Endodermal cell (in vitro differentiated cells): ENCODE results near the gene EPB41L3. TPM values are rescaled to one million over a fixed set of nuclear protein-coding genes. Genes with fewer than 3 reads are reported as not detected.

Experiments
- DNase-seq: peaks from one replicate; pipeline ENCODE4 v3.0.0-alpha.2; 2017
- H3K27ac ChIP-seq: 2 replicates; pipeline ENCODE4 v1.5.1; 2013; ENCODE audit warnings: mild to moderate bottlenecking, low read depth, low read length, moderate library complexity
- H3K27me3 ChIP-seq: 2 replicates; pipeline ENCODE4 v1.6.1; 2013; ENCODE audit warnings: mild to moderate bottlenecking, low read length, moderate library complexity; ENCODE audit not compliant: insufficient read depth, control insufficient read depth, poor library complexity, severe bottlenecking
- H3K36me3 ChIP-seq: 2 replicates; pipeline ENCODE4 v1.7.0; 2013; ENCODE audit warnings: mild to moderate bottlenecking, low read length, moderate library complexity; ENCODE audit not compliant: control insufficient read depth, insufficient read depth
- H3K4me1 ChIP-seq: one replicate; pipeline ENCODE4 v1.7.0; 2013; ENCODE audit warnings: low read length; ENCODE audit not compliant: control insufficient read depth, insufficient read depth
- H3K4me3 ChIP-seq: 2 replicates; pipeline ENCODE4 v1.5.1; 2013; ENCODE audit warnings: mild to moderate bottlenecking, low read length, moderate library complexity
- H3K9ac ChIP-seq: 2 replicates; pipeline ENCODE4 v1.6.1; 2013; ENCODE audit warnings: mild to moderate bottlenecking, low read length, moderate library complexity; ENCODE audit not compliant: poor library complexity, severe bottlenecking; ENCODE audit errors: extremely low read depth
- H3K9me3 ChIP-seq: 2 replicates; pipeline ENCODE4 v1.6.1; 2013; ENCODE audit warnings: mild to moderate bottlenecking, low read length, moderate library complexity; ENCODE audit not compliant: control insufficient read depth
- H3K27ac Mint-ChIP-seq: 2 replicates; pipeline ENCODE4 v1.8.0; 2020; ENCODE audit warnings: mixed read lengths
- H3K27me3 Mint-ChIP-seq: 2 replicates; pipeline ENCODE4 v1.8.0; 2021; ENCODE audit warnings: mild to moderate bottlenecking, mixed read lengths; ENCODE audit not compliant: insufficient read depth
- H3K36me3 Mint-ChIP-seq: 2 replicates; pipeline ENCODE4 v1.8.0; 2020; ENCODE audit warnings: low read depth, mixed read lengths
- H3K4me1 Mint-ChIP-seq: 2 replicates; pipeline ENCODE4 v1.8.0; 2020; ENCODE audit warnings: mixed read lengths
- H3K4me3 Mint-ChIP-seq: 2 replicates; pipeline ENCODE4 v1.8.0; 2020; ENCODE audit warnings: mild to moderate bottlenecking, moderate library complexity, mixed read lengths
- H3K9me3 Mint-ChIP-seq: 2 replicates; pipeline ENCODE4 v1.8.0; 2020; ENCODE audit warnings: mild to moderate bottlenecking, mixed read lengths
- WGBS, 2 experiments: methylation state at CpG; one replicate each; pipeline versions ENCODE4 v1.1.5 to v1.1.7; 2013; ENCODE audit warnings: missing lambda C conversion rate in 2 of 2, mixed read lengths in 1 of 2; ENCODE audit not compliant: insufficient coverage in 1 of 2, insufficient read length in 1 of 2; 5-methylcytosine and 5-hydroxymethylcytosine counted together
- total RNA-seq, 2 donors: library from RNA; stranded (reverse); fragmentation: NEBNext Ultra II Directional in 1 of 2; extraction: Animal tissue kit (Norgen Biotek cat#: 25700) in 1 of 2; gene quantifications; 2 replicates in 1 of 2; 3 replicates in 1 of 2; pipeline ENCODE4 v1.2.1, GENCODE V29; 2021
- TF ChIP-seq, protein P1 (sequence below): fragments of 200-600 bp; sonication (generic); conservative IDR thresholded peaks from 2 replicates; pipeline ENCODE4 v1.5.0; 2021; ENCODE audit warnings: antibody characterized with exemption, mild to moderate bottlenecking

EPB41L3 gene
- total RNA-seq, 2 donors from 2014 or later = 49.3 to 51.6 TPM

DNA sequence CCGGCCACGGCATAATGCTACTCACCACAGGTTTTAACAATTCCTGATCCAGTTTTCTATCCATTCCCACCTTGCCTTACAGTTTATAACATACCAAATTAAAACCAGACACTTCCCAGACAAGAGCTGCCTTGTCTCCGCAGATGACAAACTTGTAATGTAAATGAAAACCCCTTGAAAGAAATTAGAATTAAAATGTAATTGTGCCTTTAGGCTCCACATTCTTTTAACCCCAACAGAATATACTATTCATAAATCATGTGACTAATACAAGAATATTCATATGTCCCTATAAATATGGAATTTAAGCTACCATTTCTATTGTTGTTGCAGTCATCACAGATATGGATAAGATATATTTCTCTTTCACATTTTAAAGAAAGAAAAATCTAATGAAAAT lies 178.4 kb downstream of the EPB41L3 start:
- WGBS, 2 experiments = 86 to 100% methylated on average over 2 of the region's 3 CpGs
- H3K9me3 Mint-ChIP-seq = no peaks in the 10 kb centered on the region

DNA sequence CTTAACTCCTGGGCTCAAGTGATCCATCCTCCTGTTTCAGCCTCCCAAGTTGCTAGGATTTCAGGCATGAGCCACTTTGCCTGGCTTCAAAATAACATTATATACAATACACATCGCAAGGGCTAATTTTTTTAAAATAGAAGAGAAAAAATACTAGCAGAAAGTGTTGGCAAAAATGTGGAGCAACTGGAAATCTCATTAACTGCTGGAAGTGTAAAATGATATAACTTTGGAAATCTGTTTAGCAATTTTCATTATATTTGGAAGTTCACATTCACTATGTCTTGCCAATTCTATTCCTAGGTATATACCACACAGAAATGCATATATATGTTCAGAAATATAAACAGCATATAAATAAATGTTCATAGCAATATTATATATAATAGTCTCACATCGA lies 193.2 kb downstream of the EPB41L3 start:
- Mint-ChIP-seq H3K4me3 (no peak overlapping the region), H3K36me3 (no peaks in the 10 kb centered on the region), H3K27me3 (no peaks in the 10 kb centered on the region), H3K9me3 (no peaks in the 10 kb centered on the region), H3K27ac (no peak overlapping the region), H3K4me1 (no peaks in the 10 kb centered on the region)
- H3K4me1 ChIP-seq = no peaks in the 10 kb centered on the region
- no peaks in the 10 kb centered on the region for H3K27me3 ChIP-seq
- TF ChIP-seq, protein P1, sequence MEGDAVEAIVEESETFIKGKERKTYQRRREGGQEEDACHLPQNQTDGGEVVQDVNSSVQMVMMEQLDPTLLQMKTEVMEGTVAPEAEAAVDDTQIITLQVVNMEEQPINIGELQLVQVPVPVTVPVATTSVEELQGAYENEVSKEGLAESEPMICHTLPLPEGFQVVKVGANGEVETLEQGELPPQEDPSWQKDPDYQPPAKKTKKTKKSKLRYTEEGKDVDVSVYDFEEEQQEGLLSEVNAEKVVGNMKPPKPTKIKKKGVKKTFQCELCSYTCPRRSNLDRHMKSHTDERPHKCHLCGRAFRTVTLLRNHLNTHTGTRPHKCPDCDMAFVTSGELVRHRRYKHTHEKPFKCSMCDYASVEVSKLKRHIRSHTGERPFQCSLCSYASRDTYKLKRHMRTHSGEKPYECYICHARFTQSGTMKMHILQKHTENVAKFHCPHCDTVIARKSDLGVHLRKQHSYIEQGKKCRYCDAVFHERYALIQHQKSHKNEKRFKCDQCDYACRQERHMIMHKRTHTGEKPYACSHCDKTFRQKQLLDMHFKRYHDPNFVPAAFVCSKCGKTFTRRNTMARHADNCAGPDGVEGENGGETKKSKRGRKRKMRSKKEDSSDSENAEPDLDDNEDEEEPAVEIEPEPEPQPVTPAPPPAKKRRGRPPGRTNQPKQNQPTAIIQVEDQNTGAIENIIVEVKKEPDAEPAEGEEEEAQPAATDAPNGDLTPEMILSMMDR = no peak
- no peak overlapping the region for H3K4me3 ChIP-seq
- no peaks in the 10 kb centered on the region for H3K9me3 ChIP-seq
- no peak overlapping the region for H3K9ac ChIP-seq
- DNase-seq = no peak
- no peaks in the 10 kb centered on the region for H3K36me3 ChIP-seq
- no peak overlapping the region for H3K27ac ChIP-seq
- 100% methylated on average over 1 of the region's 2 CpGs; no CpG with 5 or more reads in 1 of the 2 experiments for WGBS, 2 experiments

More for the DNA sequence above, 178.4 kb downstream of the EPB41L3 start:
- DNase-seq = no peak
- Histone ChIP-seq H3K4me1 (no peaks in the 10 kb centered on the region), H3K4me3 (no peak overlapping the region), H3K27me3 (no peaks in the 10 kb centered on the region), H3K9me3 (no peaks in the 10 kb centered on the region), H3K9ac (no peak overlapping the region), H3K36me3 (no peaks in the 10 kb centered on the region), H3K27ac (no peak overlapping the region)
- TF ChIP-seq, protein P1 = no peak
- Mint-ChIP-seq H3K4me1 (no peaks in the 10 kb centered on the region), H3K27me3 (no peaks in the 10 kb centered on the region), H3K4me3 (no peak overlapping the region), H3K36me3 (no peaks in the 10 kb centered on the region), H3K27ac (no peak overlapping the region)

Other genes with a start within 250 kb of the EPB41L3 start
- 10 to 100 TPM; 14.7 to 15.9 TPM for gene ZBTB14, start 248.3 kb downstream of the EPB41L3 start, total RNA-seq